Measurements from ENCODE around the gene PITPNC1.
"Not testable (repeated sequence)": the region's sequence is repeated elsewhere in the genome, so short reads cannot be mapped to it uniquely, and the experiment has no call there.

Gene PITPNC1

GRCh38 chr17:67623767-67624166 lies 246.7 kb downstream of the PITPNC1 start:
- no peak for TF ChIP-seq CTCF (IDR thresholded peaks at IDR 0.05; ENCODE audit: insufficient read depth, low read depth, low read length, missing control alignments)
- DNase-seq (ENCODE audit: low read depth) = no peak
- H3K4me3 ChIP-seq (ENCODE audit: low read length) = no peak overlapping the region

GRCh38 chr17:67624886-67625656 lies 248.0 kb downstream of the PITPNC1 start:
- TF ChIP-seq CTCF (IDR thresholded peaks at IDR 0.05; ENCODE audit: insufficient read depth, low read depth, low read length, missing control alignments) = no peak
- H3K4me3 ChIP-seq (ENCODE audit: low read length) = no peak overlapping the region
- no peak for DNase-seq (ENCODE audit: low read depth)

GRCh38 chr17:67625971-67626370 lies 248.9 kb downstream of the PITPNC1 start:
- no peak for TF ChIP-seq CTCF (IDR thresholded peaks at IDR 0.05; ENCODE audit: insufficient read depth, low read depth, low read length, missing control alignments)
- no peak overlapping the region for H3K4me3 ChIP-seq (ENCODE audit: low read length)
- DNase-seq (ENCODE audit: low read depth) = no peak

GRCh38 chr17:67628580-67629013 lies 251.5 kb downstream of the PITPNC1 start:
- DNase-seq (ENCODE audit: low read depth) = no peak
- no peak for TF ChIP-seq CTCF (IDR thresholded peaks at IDR 0.05; ENCODE audit: insufficient read depth, low read depth, low read length, missing control alignments)
- no peak overlapping the region for H3K4me3 ChIP-seq (ENCODE audit: low read length)

GRCh38 chr17:67629971-67630320 lies 252.9 kb downstream of the PITPNC1 start:
- H3K4me3 ChIP-seq (ENCODE audit: low read length) = no peak overlapping the region
- peak; percentile 66 for TF ChIP-seq CTCF (IDR thresholded peaks at IDR 0.05; ENCODE audit: insufficient read depth, low read depth, low read length, missing control alignments)
- DNase-seq (ENCODE audit: low read depth) = peak; percentile 62

GRCh38 chr17:67630836-67631235 lies 253.8 kb downstream of the PITPNC1 start:
- not testable (repeated sequence) for DNase-seq (ENCODE audit: low read depth); H3K4me3 ChIP-seq (ENCODE audit: low read length)

- TF ChIP-seq CTCF (IDR thresholded peaks at IDR 0.05; ENCODE audit: insufficient read depth, low read depth, low read length, missing control alignments) = no peak
- DNase-seq (ENCODE audit: low read depth) = no peak
- no peak overlapping the region for H3K4me3 ChIP-seq (ENCODE audit: low read length)
Observed at GRCh38 chr17:67632141-67632540, 255.1 kb downstream of the PITPNC1 start.
